Endothelial cell of umbilical vein (primary cell): Measurements from ENCODE around the gene GCNT2. TPM values are rescaled to one million over a fixed set of nuclear protein-coding genes. Genes with fewer than 3 reads are reported as not detected.

ENCODE experiments used
- BruUV-seq: library from RNA; stranded (reverse); fragments of 400-500 nt; replicated peaks from 2 replicates; lab custom pipeline; 2021; lab: Mats Ljungman, UMichigan
- CTCF ChIA-PET: fragments of 300-600, 350-600 bp; sonication (Branson Sonifier 250); formaldehyde crosslinking; loops from one replicate; lab custom pipeline; 2021; ENCODE audit warnings: antibody characterized with exemption, inconsistent platforms; lab: Charles Lee
- POLR2A ChIA-PET: fragments of 300-600, 350-600 bp; sonication (Branson Sonifier 250); formaldehyde crosslinking; loops from one replicate; lab custom pipeline; 2021; ENCODE audit warnings: antibody characterized with exemption, inconsistent platforms; lab: Charles Lee
- DNase-seq: peaks from one replicate; pipeline ENCODE4 v3.0.0-alpha.2; 2011; ENCODE audit warnings: low read depth, low spot score
- FAIRE-seq: peaks from 2 replicates; lab custom pipeline; 2011; peaks lifted over from hg19 to GRCh38; lab: Jason Lieb, UNC
- H2AFZ ChIP-seq: 2 replicates; pipeline ENCODE4 v1.6.0; 2012; ENCODE audit warnings: low read depth, low read length, control low read depth, inconsistent platforms
- H3K27ac ChIP-seq: 2 replicates; pipeline ENCODE4 v1.5.1; 2011; ENCODE audit warnings: low read depth, mild to moderate bottlenecking, control low read depth, low read length, moderate library complexity; ENCODE audit not compliant: insufficient read depth
- H3K27me3 ChIP-seq, 2 experiments: 2 replicates each; pipeline versions ENCODE4 v1.6.0 to v1.6.1; 2011; ENCODE audit warnings: low read length in 2 of 2, mixed read lengths in 1 of 2; ENCODE audit not compliant: control insufficient read depth in 2 of 2, insufficient read depth in 2 of 2
- H3K36me3 ChIP-seq, 2 experiments: 2 replicates in 1 of 2; 3 replicates in 1 of 2; pipeline ENCODE4 v1.5.1; 2011; ENCODE audit warnings: low read length in 2 of 2, mild to moderate bottlenecking in 1 of 2, moderate library complexity in 1 of 2; ENCODE audit not compliant: control insufficient read depth in 2 of 2, insufficient read depth in 2 of 2; ENCODE audit errors: extremely low read depth in 1 of 2
- H3K4me1 ChIP-seq: 3 replicates; pipeline ENCODE4 v1.5.1; 2011; ENCODE audit warnings: mild to moderate bottlenecking, low read length; ENCODE audit not compliant: control insufficient read depth, insufficient read depth; ENCODE audit errors: extremely low read depth
- H3K4me2 ChIP-seq: 2 replicates; pipeline ENCODE4 v1.6.1; 2011; ENCODE audit warnings: low read length, control low read depth, mixed read lengths; ENCODE audit not compliant: insufficient read depth
- H3K4me3 ChIP-seq, 3 experiments: fragments of 200-600 bp in 1 of 3; sonication (generic), shearing (Covaris generic) in 1 of 3; replicated peaks in 1 of 3; 2 replicates each; pipeline ENCODE4 v1.5.1; 2011 to 2016; ENCODE audit warnings: control low read depth in 3 of 3, low read length in 3 of 3, mild to moderate bottlenecking in 2 of 3, inconsistent platforms in 1 of 3, low read depth in 1 of 3, moderate library complexity in 1 of 3; ENCODE audit not compliant: insufficient read depth in 1 of 3
- H3K79me2 ChIP-seq: 2 replicates; pipeline ENCODE4 v1.6.0; 2012; ENCODE audit warnings: low read length, inconsistent platforms; ENCODE audit not compliant: control insufficient read depth, insufficient read depth
- H3K9ac ChIP-seq: replicated peaks from 2 replicates; pipeline ENCODE3; 2011; ENCODE audit warnings: low read length, control low read depth; ENCODE audit not compliant: insufficient read depth; ENCODE audit errors: extremely low read depth
- H3K9me1 ChIP-seq: replicated peaks from 3 replicates; pipeline ENCODE4 v1.6.0; 2011; ENCODE audit warnings: mild to moderate bottlenecking, low read length; ENCODE audit not compliant: control insufficient read depth, insufficient read depth; ENCODE audit errors: extremely low read depth
- H3K9me3 ChIP-seq: replicated peaks from 2 replicates; pipeline ENCODE4 v1.5.1; 2012; ENCODE audit warnings: low read length, inconsistent platforms; ENCODE audit not compliant: control insufficient read depth, insufficient read depth
- H4K20me1 ChIP-seq: replicated peaks from 2 replicates; pipeline ENCODE3; 2011; ENCODE audit warnings: mild to moderate bottlenecking, low read length; ENCODE audit not compliant: control insufficient read depth, insufficient read depth; ENCODE audit errors: extremely low read depth
- CTCF ChIP-seq, 2 donors: IDR thresholded peaks; 1 replicate in 1 of 2; 2 replicates in 1 of 2; pipeline ENCODE4 v1.5.1; 2011; ENCODE audit warnings: low read length in 2 of 2, mild to moderate bottlenecking in 2 of 2, moderate library complexity in 2 of 2, control low read depth in 1 of 2, inconsistent platforms in 1 of 2, low read depth in 1 of 2; ENCODE audit not compliant: insufficient read depth in 1 of 2; ENCODE audit errors: extremely low read depth in 1 of 2
- EZH2 ChIP-seq: IDR thresholded peaks from 2 replicates; pipeline ENCODE4 v1.6.1; 2012; ENCODE audit warnings: borderline replicate concordance, low read depth, mild to moderate bottlenecking, moderate library complexity, low read length, inconsistent platforms; ENCODE audit not compliant: severe bottlenecking
- FOS ChIP-seq: IDR thresholded peaks from 2 replicates; pipeline ENCODE4 v1.6.1; 2011; ENCODE audit warnings: mild to moderate bottlenecking, low read length, moderate library complexity, borderline replicate concordance; ENCODE audit not compliant: insufficient read depth
- GATA2 ChIP-seq: IDR thresholded peaks from 2 replicates; pipeline ENCODE4 v1.7.0; 2011; ENCODE audit warnings: low read depth, mild to moderate bottlenecking, moderate library complexity, mixed read lengths, low read length; ENCODE audit not compliant: insufficient read length, insufficient read depth
- JUN ChIP-seq: IDR thresholded peaks from 2 replicates; pipeline ENCODE4 v1.6.1; 2011; ENCODE audit warnings: borderline replicate concordance, low read depth; ENCODE audit not compliant: insufficient read length, insufficient read depth
- MAX ChIP-seq: IDR thresholded peaks from 2 replicates; pipeline ENCODE4 v1.6.1; 2011; ENCODE audit not compliant: insufficient read depth, insufficient read length
- MYC ChIP-seq: IDR thresholded peaks from one replicate; pipeline ENCODE4 v1.6.1; 2011; ENCODE audit warnings: mild to moderate bottlenecking, low read depth, low read length
- POLR2A ChIP-seq: IDR thresholded peaks from 2 replicates; pipeline ENCODE4 v1.6.1; 2012; ENCODE audit warnings: low read depth, mild to moderate bottlenecking, control low read depth, low read length
- POLR2AphosphoS5 ChIP-seq: IDR thresholded peaks from 2 replicates; pipeline ENCODE4 v1.6.1; 2012; ENCODE audit warnings: low read depth, mild to moderate bottlenecking, control low read depth, low read length, moderate library complexity; ENCODE audit not compliant: insufficient read depth
- dilution Hi-C: fragments of 300-500 bp; cut with MboI; formaldehyde crosslinking; loops from one replicate; pipeline ENCODE4 v1.15.0; 2019; ENCODE audit warnings: low sequenced_read_pairs; ENCODE audit not compliant: extremely low pct_ligation_motif_present
- intact Hi-C: fragments of 100-400 bp; cut with micrococcal nuclease; formaldehyde crosslinking; loops from one replicate; pipeline ENCODE4 v1.10.0; 2022
- polyA plus RNA-seq, 4 experiments: library from polyadenylated mRNA; depleted of rRNA in 3 of 4; stranded (reverse) in 3 of 4; unstranded in 1 of 4; fragments of >200 nt; gene quantifications; 2 replicates each; pipeline versions ENCODE4 v1.2.1 to v1.2.3, GENCODE V29; 2011 to 2012; ENCODE audit warnings: missing spikeins in 1 of 4
- total RNA-seq: library from RNA; stranded (reverse); gene quantifications from 2 replicates; pipeline ENCODE4 v1.2.3, GENCODE V29; 2021

GCNT2 gene
- total and polyA plus RNA-seq, 2 donors (not counting 3 experiments of a cell fraction or from before 2014, with no cell fraction given), result 3.8 to 10.9 TPM

GRCh38 chr6:10588562-10589428, 67.6 kb downstream of the GCNT2 start:
- dilution Hi-C loops (no loop called here), intact Hi-C loops (no loop called here)
- Histone ChIP-seq H3K9me1 (no peaks in the 10 kb centered on the region), H3K9me3 (no peaks in the 10 kb centered on the region), H3K36me3 (no peaks in the 10 kb centered on the region), H2AFZ (no peak overlapping the region), H3K4me3 (no peak overlapping the region), H3K27ac (no peak overlapping the region), H3K27me3 (no peaks in the 10 kb centered on the region), H3K4me2 (no peak overlapping the region), H3K4me1 (no peaks in the 10 kb centered on the region), H3K9ac (no peak overlapping the region), H4K20me1 (no peaks in the 10 kb centered on the region), H3K79me2 (no peaks in the 10 kb centered on the region)
- BruUV-seq, result no TSS peak
- POLR2A ChIA-PET, result no interaction called here
- TF ChIP-seq EZH2, result no peak
- no peak for TF ChIP-seq MAX
- TF ChIP-seq POLR2A, result no peak
- no peak for TF ChIP-seq FOS
- no peak for TF ChIP-seq CTCF (IDR thresholded peaks at IDR 0.05; ENCODE audit: extremely low read depth in 1 of 2, insufficient read depth in 1 of 2, low read depth in 1 of 2, low read length in 2 of 2)
- TF ChIP-seq JUN, result no peak
- no peak for TF ChIP-seq POLR2AphosphoS5
- no peak for TF ChIP-seq GATA2
- no peak for TF ChIP-seq MYC
- no peak for DNase-seq
- CTCF ChIA-PET, result interaction anchor here (0.5 kb wide), 1 partner anchor 15 kb away, joined by 3 read pairs; no protein-coding TSS in a partner anchor
- FAIRE-seq, result no peak
